OCI-LY7 (cell line): ENCODE data around the gene HK2.

Experiments
- EZH2phosphoT487 ChIP-seq: fragments of 200-600 bp; sonication (generic); IDR thresholded peaks from 2 replicates; pipeline ENCODE4 v1.6.1; 2018; ENCODE audit warnings: low read depth, borderline replicate concordance, mild to moderate bottlenecking, mixed run types, antibody characterized with exemption, low read length, moderate library complexity, mixed read lengths
- TF ChIP-seq, protein P1 (sequence below): fragments of 200-600 bp; sonication (generic); conservative IDR thresholded peaks from 2 replicates; pipeline ENCODE4 v1.5.1; 2014; ENCODE audit warnings: mild to moderate bottlenecking, antibody characterized with exemption, low read length, moderate library complexity, mixed read lengths

GRCh38 chr2:74884866-74885265, 50.9 kb downstream of the HK2 start:
- TF ChIP-seq, protein P1, sequence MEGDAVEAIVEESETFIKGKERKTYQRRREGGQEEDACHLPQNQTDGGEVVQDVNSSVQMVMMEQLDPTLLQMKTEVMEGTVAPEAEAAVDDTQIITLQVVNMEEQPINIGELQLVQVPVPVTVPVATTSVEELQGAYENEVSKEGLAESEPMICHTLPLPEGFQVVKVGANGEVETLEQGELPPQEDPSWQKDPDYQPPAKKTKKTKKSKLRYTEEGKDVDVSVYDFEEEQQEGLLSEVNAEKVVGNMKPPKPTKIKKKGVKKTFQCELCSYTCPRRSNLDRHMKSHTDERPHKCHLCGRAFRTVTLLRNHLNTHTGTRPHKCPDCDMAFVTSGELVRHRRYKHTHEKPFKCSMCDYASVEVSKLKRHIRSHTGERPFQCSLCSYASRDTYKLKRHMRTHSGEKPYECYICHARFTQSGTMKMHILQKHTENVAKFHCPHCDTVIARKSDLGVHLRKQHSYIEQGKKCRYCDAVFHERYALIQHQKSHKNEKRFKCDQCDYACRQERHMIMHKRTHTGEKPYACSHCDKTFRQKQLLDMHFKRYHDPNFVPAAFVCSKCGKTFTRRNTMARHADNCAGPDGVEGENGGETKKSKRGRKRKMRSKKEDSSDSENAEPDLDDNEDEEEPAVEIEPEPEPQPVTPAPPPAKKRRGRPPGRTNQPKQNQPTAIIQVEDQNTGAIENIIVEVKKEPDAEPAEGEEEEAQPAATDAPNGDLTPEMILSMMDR: no peak
- TF ChIP-seq EZH2phosphoT487: no peak
